ENCODE data around the gene PRELP. TPM values are rescaled to one million over a fixed set of nuclear protein-coding genes. Genes with fewer than 3 reads are reported as not detected.

Gene PRELP
- total and polyA plus RNA-seq, 10 of the 15 experiments (the other 5 are each of a cell fraction or from before 2014, with no cell fraction given) = 0.03 to 0.05 TPM; not detected in 8

- no peak for TF ChIP-seq ZBTB4 (CRISPR knock-in tag; IDR thresholded peaks at IDR 0.05)
These were observed 15.0 kb downstream of the PRELP start (continued) for GRCh38 chr1:203490607-203491006.

- no peak overlapping the region for H3K9ac ChIP-seq (ENCODE audit: control insufficient read depth, insufficient read depth, low read length)
- peaks cover 0 to 10% of the 10 kb centered on the region in 2 experiments; a peak in 3 of 4 replicates for H3K27me3 ChIP-seq (replicated peaks in 1 of 2; ENCODE audit: control insufficient read depth in 2 of 2, insufficient read depth in 2 of 2, low read length in 1 of 2)
- intact Hi-C loops (cut with micrococcal nuclease; ENCODE audit: unreplicated experiment) (no loop called here), in situ Hi-C loops (cut with MboI) (no loop called here)
- DNase-seq (ENCODE audit: low read depth, low spot score) = no peak
- no peak overlapping the region for H3K4me2 ChIP-seq (ENCODE audit: control insufficient read depth, insufficient read depth)
- H3K9me3 ChIP-seq (replicated peaks; ENCODE audit: control insufficient read depth, insufficient read depth, low read length) = no peaks in the 10 kb centered on the region
- ChIA-PET POLR2A (no interaction called here), RAD21 (ENCODE audit: unreplicated experiment) (no interaction called here), SMC1A (ENCODE audit: uncharacterized antibody, unreplicated experiment) (interaction anchor here (7.2 kb wide), 1 partner anchor 149 kb away, joined by 152 read pairs; no protein-coding TSS in a partner anchor), CTCF (interaction anchor here (11.6 kb wide), 1 partner anchor 150 kb away, joined by 323 read pairs; no protein-coding TSS in a partner anchor)
- FAIRE-seq = no peak
- H3K27ac ChIP-seq (ENCODE audit: control insufficient read depth, insufficient read depth) = no peak overlapping the region
- BruUV-seq (replicated peaks) = no TSS peak
- no peaks in the 10 kb centered on the region for H3K36me3 ChIP-seq (ENCODE audit: control insufficient read depth in 2 of 2, insufficient read depth in 2 of 2, low read length in 1 of 2)
- 0 out of 2 replicates have a peak, but pooled peaks cover 3% of the 10 kb centered on the region for H3K4me1 ChIP-seq (ENCODE audit: control insufficient read depth, insufficient read depth, low read length)
- no peaks in the 10 kb centered on the region for H3K79me2 ChIP-seq (ENCODE audit: control insufficient read depth, insufficient read depth, low read length)
- H3K4me3 ChIP-seq = no peak overlapping the region
- no peak for ATAC-seq
- H4K20me1 ChIP-seq (ENCODE audit: control insufficient read depth, insufficient read depth) = no peaks in the 10 kb centered on the region
- H2AFZ ChIP-seq (ENCODE audit: control insufficient read depth, low read depth, low read length) = no peak overlapping the region
- WGBS (ENCODE audit: insufficient coverage, insufficient replicate concordance, low lambda C conversion rate, missing lambda C conversion rate) = 28% methylated on average over 9 of the region's 9 CpGs
- TF ChIP-seq MTA3 (IDR thresholded peaks at IDR 0.05; ENCODE audit: borderline replicate concordance, low read length) = no peak
- no peak for TF ChIP-seq HCFC1 (IDR thresholded peaks at IDR 0.05; ENCODE audit: low read length)
- TF ChIP-seq CREM (IDR thresholded peaks at IDR 0.05; ENCODE audit: low read depth) = no peak
- no peak for TF ChIP-seq RFX5 (IDR thresholded peaks at IDR 0.05; ENCODE audit: low read depth, low read length)
- no peak for TF ChIP-seq HDAC2 (IDR thresholded peaks at IDR 0.05)
- no peak for TF ChIP-seq SMC3 (IDR thresholded peaks at IDR 0.05; ENCODE audit: borderline replicate concordance, low read length)
- no peak for TF ChIP-seq SREBF1 (IDR thresholded peaks at IDR 0.05; ENCODE audit: low read length)
- no peak for TF ChIP-seq CHD2 (IDR thresholded peaks at IDR 0.05; ENCODE audit: borderline replicate concordance, low read depth, low read length)
- TF ChIP-seq TCF7 (IDR thresholded peaks at IDR 0.05; ENCODE audit: borderline replicate concordance) = no peak
- no peak for TF ChIP-seq E2F8 (IDR thresholded peaks at IDR 0.05; ENCODE audit: low read depth, partially characterized antibody)
- no peak for TF ChIP-seq SUZ12 (IDR thresholded peaks at IDR 0.05; ENCODE audit: unreplicated experiment)
- no peak for TF ChIP-seq USF2 (IDR thresholded peaks at IDR 0.05; ENCODE audit: borderline replicate concordance, low read depth, low read length)
- TF ChIP-seq POLR2A (IDR thresholded peaks at IDR 0.05; ENCODE audit: low read depth, low read length) = no peak
- TF ChIP-seq BRCA1 (IDR thresholded peaks at IDR 0.05; ENCODE audit: low read depth, low read length) = no peak
- no peak for TF ChIP-seq BACH1 (IDR thresholded peaks at IDR 0.05; ENCODE audit: borderline replicate concordance)
These were observed 16.1 kb downstream of the PRELP start for GRCh38 chr1:203491664-203492063.

Data from GM12878 (cell line).